Panc1 (cell line): Measurements from ENCODE around the gene NBDY.

Source experiments
- POLR2AphosphoS5 ChIP-seq: IDR thresholded peaks from 2 replicates; pipeline ENCODE4 v1.6.1; 2012; ENCODE audit warnings: mild to moderate bottlenecking, low read depth, low read length, moderate library complexity
- REST ChIP-seq, 2 experiments: IDR thresholded peaks; 2 replicates each; pipeline ENCODE4 v1.6.1; 2011 to 2012; ENCODE audit warnings: low read depth in 2 of 2, control low read depth in 1 of 2, low read length in 1 of 2, mild to moderate bottlenecking in 1 of 2, moderate library complexity in 1 of 2; ENCODE audit not compliant: insufficient read depth in 1 of 2
- SIN3A ChIP-seq: IDR thresholded peaks from 2 replicates; pipeline ENCODE4 v1.6.1; 2012; ENCODE audit warnings: low read depth, mild to moderate bottlenecking, low read length, moderate library complexity, borderline replicate concordance; ENCODE audit not compliant: insufficient read depth
- TCF7L2 ChIP-seq: IDR thresholded peaks from 2 replicates; pipeline ENCODE4 v1.6.1; 2011; ENCODE audit warnings: mild to moderate bottlenecking, low read depth, low read length, inconsistent platforms
- TF ChIP-seq, protein P1 (sequence below): fragments of 450-650 bp; IDR thresholded peaks from 2 replicates; pipeline ENCODE4 v1.5.1; 2017; ENCODE audit warnings: mild to moderate bottlenecking

- TF ChIP-seq, protein P1, sequence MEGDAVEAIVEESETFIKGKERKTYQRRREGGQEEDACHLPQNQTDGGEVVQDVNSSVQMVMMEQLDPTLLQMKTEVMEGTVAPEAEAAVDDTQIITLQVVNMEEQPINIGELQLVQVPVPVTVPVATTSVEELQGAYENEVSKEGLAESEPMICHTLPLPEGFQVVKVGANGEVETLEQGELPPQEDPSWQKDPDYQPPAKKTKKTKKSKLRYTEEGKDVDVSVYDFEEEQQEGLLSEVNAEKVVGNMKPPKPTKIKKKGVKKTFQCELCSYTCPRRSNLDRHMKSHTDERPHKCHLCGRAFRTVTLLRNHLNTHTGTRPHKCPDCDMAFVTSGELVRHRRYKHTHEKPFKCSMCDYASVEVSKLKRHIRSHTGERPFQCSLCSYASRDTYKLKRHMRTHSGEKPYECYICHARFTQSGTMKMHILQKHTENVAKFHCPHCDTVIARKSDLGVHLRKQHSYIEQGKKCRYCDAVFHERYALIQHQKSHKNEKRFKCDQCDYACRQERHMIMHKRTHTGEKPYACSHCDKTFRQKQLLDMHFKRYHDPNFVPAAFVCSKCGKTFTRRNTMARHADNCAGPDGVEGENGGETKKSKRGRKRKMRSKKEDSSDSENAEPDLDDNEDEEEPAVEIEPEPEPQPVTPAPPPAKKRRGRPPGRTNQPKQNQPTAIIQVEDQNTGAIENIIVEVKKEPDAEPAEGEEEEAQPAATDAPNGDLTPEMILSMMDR = no peak
- no peak for TF ChIP-seq POLR2AphosphoS5
- no peak for TF ChIP-seq SIN3A
- TF ChIP-seq TCF7L2 = no peak
- no peak for TF ChIP-seq REST (IDR thresholded peaks at IDR 0.05; ENCODE audit: insufficient read depth in 1 of 2, low read depth in 2 of 2, low read length in 1 of 2)
These were observed 1.5 kb upstream of the NBDY start for GRCh38 chrX:56727531-56727930.
